Heart left ventricle (tissue), 13 donors: ENCODE results near the gene DMPK.

Experiments
- POLR2A ChIP-seq, 2 donors: fragments of 450-650 bp; IDR thresholded peaks; one replicate each; pipeline ENCODE4 v1.6.1; 2017; ENCODE audit warnings: antibody characterized with exemption in 2 of 2, mild to moderate bottlenecking in 2 of 2, moderate library complexity in 2 of 2
- TF ChIP-seq, protein P1 (sequence below), 12 donors: fragments of 200-600 bp; sonication (generic) in 4 of 12; IDR thresholded peaks; one replicate each; pipeline versions ENCODE4 v1.5.0 to v1.8.0; 2018 to 2022; ENCODE audit warnings: antibody characterized with exemption in 12 of 12, mild to moderate bottlenecking in 5 of 12
- donor health status: ischemic (EF 13 %, LVEDD 7.1; RV severe dilation, severe dysfunction).
- donor health status: DM: no; HTN: yes; CAD: no.
- donor health status: DM: no; HTN: no; CAD: no.
- donor health status: ischemic (EF 25% LVEDD 6.9; RV normal size, moderate dysfunction).
- donor health status: ischemic (EF 25% LVEDD 5.7; RV mildly dilated, moderate dysfunction).
- donor health status: ischemic (EF 35%, LVEDD 5.7; RV mildly dilated, moderate dysfunction).
- donor health status: nonischemic (EF 11% LVEDD 7.7; RV severe dilation, severe dysfunction).
- donor health status: DM: yes; HTN: yes; CAD: no.
- donor health status: PGD.
- donor health status: ischemic (EF 29% LVEDD 5.4; RV normal size, mild dysfunction).
- donor health status: nonischemic (EF 23%, LVEDD 6.1; RV moderate dilation, normal function).

GRCh38 chr19:45815481-45816216 is 33.4 kb upstream of the DMPK start:
- no peak for TF ChIP-seq POLR2A (IDR thresholded peaks at IDR 0.05)
- TF ChIP-seq, protein P1, sequence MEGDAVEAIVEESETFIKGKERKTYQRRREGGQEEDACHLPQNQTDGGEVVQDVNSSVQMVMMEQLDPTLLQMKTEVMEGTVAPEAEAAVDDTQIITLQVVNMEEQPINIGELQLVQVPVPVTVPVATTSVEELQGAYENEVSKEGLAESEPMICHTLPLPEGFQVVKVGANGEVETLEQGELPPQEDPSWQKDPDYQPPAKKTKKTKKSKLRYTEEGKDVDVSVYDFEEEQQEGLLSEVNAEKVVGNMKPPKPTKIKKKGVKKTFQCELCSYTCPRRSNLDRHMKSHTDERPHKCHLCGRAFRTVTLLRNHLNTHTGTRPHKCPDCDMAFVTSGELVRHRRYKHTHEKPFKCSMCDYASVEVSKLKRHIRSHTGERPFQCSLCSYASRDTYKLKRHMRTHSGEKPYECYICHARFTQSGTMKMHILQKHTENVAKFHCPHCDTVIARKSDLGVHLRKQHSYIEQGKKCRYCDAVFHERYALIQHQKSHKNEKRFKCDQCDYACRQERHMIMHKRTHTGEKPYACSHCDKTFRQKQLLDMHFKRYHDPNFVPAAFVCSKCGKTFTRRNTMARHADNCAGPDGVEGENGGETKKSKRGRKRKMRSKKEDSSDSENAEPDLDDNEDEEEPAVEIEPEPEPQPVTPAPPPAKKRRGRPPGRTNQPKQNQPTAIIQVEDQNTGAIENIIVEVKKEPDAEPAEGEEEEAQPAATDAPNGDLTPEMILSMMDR (IDR thresholded peaks at IDR 0.05) = no peak
